Gastroesophageal sphincter (tissue), 4 donors: ENCODE results near the gene OR5C1. TPM values are rescaled to one million over a fixed set of nuclear protein-coding genes. Genes with fewer than 3 reads are reported as not detected.

Experiments
- ATAC-seq: fragments of 150-250 bp; one replicate; pipeline ENCODE4 v1.9.1; 2016; ENCODE audit warnings: mild to moderate bottlenecking, moderate library complexity
- H3K27ac ChIP-seq, 4 donors: fragments of 200-600 bp; sonication (generic) in 3 of 4; 1 replicate in 3 of 4; 2 replicates in 1 of 4; pipeline ENCODE4 v1.5.1; 2016 to 2019
- H3K27me3 ChIP-seq: fragments of 200-600 bp; sonication (generic); one replicate; pipeline ENCODE4 v1.5.1; 2019
- H3K36me3 ChIP-seq, 2 donors: fragments of 200-600 bp; sonication (generic); one replicate each; pipeline ENCODE4 v1.5.1; 2019; ENCODE audit warnings: control low read depth in 1 of 2
- H3K4me1 ChIP-seq, 3 donors: fragments of 200-600 bp; sonication (generic); 1 replicate in 2 of 3; 2 replicates in 1 of 3; pipeline ENCODE4 v1.5.1; 2016 to 2019; ENCODE audit warnings: control low read depth in 2 of 3
- H3K4me3 ChIP-seq, 2 donors: fragments of 200-600 bp; sonication (generic); one replicate each; pipeline ENCODE4 v1.5.1; 2019; ENCODE audit warnings: mild to moderate bottlenecking in 1 of 2, moderate library complexity in 1 of 2
- H3K9me3 ChIP-seq, 3 donors: fragments of 200-600 bp; sonication (generic); one replicate each; pipeline ENCODE4 v1.5.1; 2017 to 2019; ENCODE audit warnings: control low read depth in 2 of 3
- CTCF ChIP-seq, 4 experiments: fragments of 200-600 bp in 2 of 4; fragments of 450-650 bp in 2 of 4; sonication (generic) in 1 of 4; IDR thresholded peaks; one replicate each; pipeline ENCODE4 v1.5.1; 2017 to 2019; ENCODE audit warnings: antibody characterized with exemption in 4 of 4, mild to moderate bottlenecking in 2 of 4, moderate library complexity in 2 of 4
- EP300 ChIP-seq: sonication (generic); formaldehyde crosslinking; IDR thresholded peaks from one replicate; pipeline ENCODE4 v1.6.1; 2017; ENCODE audit warnings: antibody characterized with exemption, mild to moderate bottlenecking
- POLR2A ChIP-seq, 2 donors: fragments of 450-650 bp; IDR thresholded peaks; one replicate each; pipeline ENCODE4 v1.6.1; 2017; ENCODE audit warnings: antibody characterized with exemption in 2 of 2, mild to moderate bottlenecking in 2 of 2, moderate library complexity in 1 of 2
- POLR2AphosphoS5 ChIP-seq: sonication (generic); formaldehyde crosslinking; IDR thresholded peaks from one replicate; pipeline ENCODE4 v1.6.1; 2017; ENCODE audit warnings: antibody characterized with exemption
- WGBS, 2 donors: methylation state at CpG; one replicate each; pipeline ENCODE4 v1.1.5; 2018; ENCODE audit warnings: low coverage in 1 of 2; 5-methylcytosine and 5-hydroxymethylcytosine counted together
- total RNA-seq, 4 donors: library from RNA; depleted of rRNA; stranded (reverse); fragments of >200 nt; gene quantifications; one replicate each; pipeline ENCODE4 v1.1.0, GENCODE V29; 2016

OR5C1 gene
- total RNA-seq = not detected

GRCh38 chr9:122788831-122789230 lies at the start of gene OR5C1:
TSS of gene OR5C1 (plus strand) at chr9:122788933. CDS start at chr9:122788933, 0 bp downstream.
- Histone ChIP-seq H3K4me3 (no peak within 1 kb of the TSS), H3K36me3 (no peaks in the 10 kb centered on the region), H3K9me3 (no peaks in the 10 kb centered on the region), H3K27ac (no peak within 1 kb of the TSS), H3K27me3 (no peaks in the 10 kb centered on the region), H3K4me1 (no peaks in the 10 kb centered on the region)
- WGBS, 2 donors = 96% methylated on average over 5 to 11 of the region's 12 CpGs
- TF ChIP-seq POLR2A (IDR thresholded peaks at IDR 0.05) (no peak), CTCF (IDR thresholded peaks at IDR 0.05) (no peak), EP300 (no peak), POLR2AphosphoS5 (no peak)
- no peak for ATAC-seq

GRCh38 chr9:122742003-122742402 lies 46.7 kb upstream of the OR5C1 start, which contains the start of gene OR1L6:
TSS of gene OR1L6 (plus strand) at chr9:122742303. CDS start at chr9:122749848, 7,545 bp downstream.
- no peak for TF ChIP-seq CTCF (IDR thresholded peaks at IDR 0.05)
- TF ChIP-seq EP300 = no peak
- no peak for TF ChIP-seq POLR2AphosphoS5
- TF ChIP-seq POLR2A (IDR thresholded peaks at IDR 0.05) = no peak
- no peaks in the 10 kb centered on the region for H3K4me1 ChIP-seq
- no peak within 1 kb of the TSS for H3K4me3 ChIP-seq
- no peaks in the 10 kb centered on the region for H3K36me3 ChIP-seq
- ATAC-seq = no peak
- H3K27me3 ChIP-seq = no peaks in the 10 kb centered on the region
- H3K9me3 ChIP-seq = peaks cover 0 to 54% (median 0%) of the 10 kb centered on the region in 3 donors
- WGBS, 2 donors = 40 to 80% methylated on average over 1 to 6 of the region's 6 CpGs
- no peak within 1 kb of the TSS for H3K27ac ChIP-seq

GRCh38 chr9:122754825-122755224 lies 33.9 kb upstream of the OR5C1 start:
- Histone ChIP-seq H3K27ac (no peak overlapping the region), H3K27me3 (no peaks in the 10 kb centered on the region), H3K9me3 (peaks cover 0 to 12% (median 0%) of the 10 kb centered on the region in 3 donors), H3K36me3 (no peaks in the 10 kb centered on the region), H3K4me1 (no peaks in the 10 kb centered on the region), H3K4me3 (no peak overlapping the region)
- TF ChIP-seq EP300 = no peak
- no peak for TF ChIP-seq POLR2AphosphoS5
- TF ChIP-seq POLR2A (IDR thresholded peaks at IDR 0.05) = no peak
- TF ChIP-seq CTCF (IDR thresholded peaks at IDR 0.05) = no peak
- 24 to 40% methylated on average over 2 of the region's 2 CpGs for WGBS, 2 donors
- no peak for ATAC-seq

- Histone ChIP-seq H3K36me3 (no peaks in the 10 kb centered on the region), H3K4me1 (no peaks in the 10 kb centered on the region), H3K27ac (no peak overlapping the region), H3K27me3 (no peaks in the 10 kb centered on the region), H3K9me3 (peaks cover 0 to 53% (median 0%) of the 10 kb centered on the region in 3 donors), H3K4me3 (no peak overlapping the region)
- no peak for TF ChIP-seq POLR2AphosphoS5
- no peak for TF ChIP-seq EP300
- TF ChIP-seq POLR2A (IDR thresholded peaks at IDR 0.05) = no peak
- no peak for TF ChIP-seq CTCF (IDR thresholded peaks at IDR 0.05)
- ATAC-seq = no peak
- no CpG with 5 or more reads among the region's 4 CpGs for WGBS, 2 donors
Observed at GRCh38 chr9:122767817-122768216, 20.9 kb upstream of the OR5C1 start.

GRCh38 chr9:122777052-122777451 lies 11.7 kb upstream of the OR5C1 start:
- ATAC-seq = no peak
- Histone ChIP-seq H3K36me3 (no peaks in the 10 kb centered on the region), H3K9me3 (peaks cover 0 to 10% (median 0%) of the 10 kb centered on the region in 3 donors), H3K27ac (no peak overlapping the region), H3K4me1 (no peaks in the 10 kb centered on the region), H3K4me3 (no peak overlapping the region), H3K27me3 (no peaks in the 10 kb centered on the region)
- 65 to 72% methylated on average over 6 to 7 of the region's 8 CpGs for WGBS, 2 donors
- TF ChIP-seq POLR2AphosphoS5 = no peak
- TF ChIP-seq EP300 = no peak
- TF ChIP-seq POLR2A (IDR thresholded peaks at IDR 0.05) = no peak
- TF ChIP-seq CTCF (IDR thresholded peaks at IDR 0.05) = no peak
